GM21825 (cell line): ENCODE results near the gene ANKHD1.
A peak's percentile ranks its signal among the peaks of the same experiment; 100 is the strongest.
"Not testable (repeated sequence)": the region's sequence is repeated elsewhere in the genome, so short reads cannot be mapped to it uniquely, and the experiment has no call there.

Experiments used
- ATAC-seq: cut with Tn5 transposase; IDR thresholded peaks from one replicate; pipeline ENCODE4 v1.9.1; 2021; ENCODE audit warnings: mild to moderate bottlenecking, moderate library complexity; ENCODE audit not compliant: unreplicated experiment

The ANKHD1 gene

GRCh38 chr5:140563596-140563995 is 162.0 kb downstream of the ANKHD1 start:
- ATAC-seq: no peak

GRCh38 chr5:140564196-140565023 is 162.8 kb downstream of the ANKHD1 start, which contains the start of the genes APBB3 and SLC35A4:
Gene APBB3, minus strand, starts transcription at chr5:140564598. Its CDS starts 353 bp downstream, at chr5:140564245.
Gene SLC35A4, plus strand, starts transcription at chr5:140564828. Its CDS starts 2,342 bp downstream, at chr5:140567170.
- peak; percentile 81 for ATAC-seq

- peak; percentile 0 for ATAC-seq
These were observed 163.6 kb downstream of the ANKHD1 start for GRCh38 chr5:140565024-140565779.

GRCh38 chr5:140565780-140566095 is 164.1 kb downstream of the ANKHD1 start:
- ATAC-seq: no peak

GRCh38 chr5:140566665-140567064 is 165.0 kb downstream of the ANKHD1 start:
- ATAC-seq: no peak

GRCh38 chr5:140567136-140567818 is 165.6 kb downstream of the ANKHD1 start:
- ATAC-seq: no peak

- ATAC-seq: no peak
These were observed 166.2 kb downstream of the ANKHD1 start for GRCh38 chr5:140567871-140568270.

- no peak for ATAC-seq
These were observed 166.9 kb downstream of the ANKHD1 start for GRCh38 chr5:140568443-140569063.

- no peak for ATAC-seq
These were observed 167.6 kb downstream of the ANKHD1 start for GRCh38 chr5:140569197-140569596.

GRCh38 chr5:140570058-140570457 is 168.4 kb downstream of the ANKHD1 start:
- ATAC-seq: no peak

GRCh38 chr5:140570488-140570887 is 168.9 kb downstream of the ANKHD1 start:
- ATAC-seq: no peak

- no peak for ATAC-seq
These were observed 169.5 kb downstream of the ANKHD1 start for GRCh38 chr5:140571105-140571504.

- no peak for ATAC-seq
These were observed 172.1 kb downstream of the ANKHD1 start for GRCh38 chr5:140573683-140574082.

- ATAC-seq: no peak
These were observed 172.5 kb downstream of the ANKHD1 start for GRCh38 chr5:140574165-140574564.

GRCh38 chr5:140575309-140575708 is 173.7 kb downstream of the ANKHD1 start:
- no peak for ATAC-seq

- ATAC-seq: no peak
These were observed 175.2 kb downstream of the ANKHD1 start for GRCh38 chr5:140576776-140577201.

- not testable (repeated sequence) for ATAC-seq
These were observed 177.6 kb downstream of the ANKHD1 start for GRCh38 chr5:140579188-140579747.

- no peak for ATAC-seq
These were observed 185.9 kb downstream of the ANKHD1 start for GRCh38 chr5:140587495-140587894.

- no peak for ATAC-seq
These were observed 186.9 kb downstream of the ANKHD1 start for GRCh38 chr5:140588311-140589070.
